Activated CD4-positive, alpha-beta T cell treated with anti-CD3 and anti-CD28 coated beads, Interleukin-2, Interleukin-4, amounts not matched to agents 100 ng/mL and 50 ng/mL, durations not matched to agents 16 hours and 8 hours (primary cell): ENCODE measurements around the gene POLR2I.
"Not testable (repeated sequence)": the region's sequence is repeated elsewhere in the genome, so short reads cannot be mapped to it uniquely, and the experiment has no call there.

Experiments
- DNase-seq: peaks from one replicate; pipeline ENCODE4 v3.0.0-alpha.2; 2020; ENCODE audit warnings: low spot score

Gene POLR2I

GRCh38 chr19:36100476-36100875 is 14.2 kb downstream of the POLR2I start:
- DNase-seq, result no peak

DNA sequence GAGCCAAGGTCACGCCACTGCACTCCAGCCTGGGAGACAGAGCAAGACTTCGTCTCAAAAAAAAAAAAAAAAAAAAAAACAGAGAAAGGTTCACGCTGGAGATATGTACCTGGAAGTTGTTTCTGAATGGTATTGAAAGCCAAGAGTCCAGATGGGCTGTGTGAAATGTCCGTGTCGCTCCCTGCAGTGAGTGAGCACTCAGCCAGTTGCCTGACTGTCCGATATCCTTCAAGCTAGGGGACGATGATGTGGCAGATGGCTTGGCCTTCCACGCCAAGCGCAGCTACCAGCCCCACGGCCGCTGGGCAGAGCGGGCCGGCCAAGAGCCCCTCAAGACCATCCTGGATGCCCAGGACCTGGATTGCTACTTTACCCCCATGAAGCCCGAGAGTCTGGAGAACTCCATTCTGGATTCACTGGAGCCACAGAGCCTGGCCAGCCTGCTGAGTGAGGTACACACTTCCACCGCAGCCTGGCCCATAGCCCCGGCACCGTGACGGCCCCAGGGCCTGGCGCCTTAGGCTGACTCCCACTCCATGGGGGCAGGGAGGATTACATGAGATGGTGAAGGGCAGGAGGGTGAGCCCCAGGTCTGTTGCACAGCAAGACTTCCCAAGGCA is 15.4 kb downstream of the POLR2I start:
- no peak for DNase-seq

DNA sequence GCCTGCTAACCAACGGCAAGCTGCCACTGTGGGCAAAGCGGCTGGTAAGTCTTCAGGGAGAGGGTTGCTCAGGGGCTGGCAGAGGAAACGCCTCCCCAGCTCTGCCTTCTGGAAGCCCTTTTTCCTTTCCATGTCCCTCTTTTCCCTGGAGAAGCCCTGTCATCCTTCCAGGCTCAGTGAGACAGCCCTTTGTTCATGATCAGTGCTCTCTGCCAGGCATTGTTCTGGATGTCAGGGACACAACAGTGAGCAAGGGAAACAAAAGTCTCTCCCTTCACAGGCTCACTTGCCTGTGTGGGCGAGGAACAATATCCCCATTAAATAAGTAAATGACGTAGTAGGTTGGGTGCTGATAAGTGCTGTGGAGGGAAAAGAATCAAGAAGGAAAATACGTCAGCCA is 17.6 kb downstream of the POLR2I start:
- DNase-seq, result no peak

DNA sequence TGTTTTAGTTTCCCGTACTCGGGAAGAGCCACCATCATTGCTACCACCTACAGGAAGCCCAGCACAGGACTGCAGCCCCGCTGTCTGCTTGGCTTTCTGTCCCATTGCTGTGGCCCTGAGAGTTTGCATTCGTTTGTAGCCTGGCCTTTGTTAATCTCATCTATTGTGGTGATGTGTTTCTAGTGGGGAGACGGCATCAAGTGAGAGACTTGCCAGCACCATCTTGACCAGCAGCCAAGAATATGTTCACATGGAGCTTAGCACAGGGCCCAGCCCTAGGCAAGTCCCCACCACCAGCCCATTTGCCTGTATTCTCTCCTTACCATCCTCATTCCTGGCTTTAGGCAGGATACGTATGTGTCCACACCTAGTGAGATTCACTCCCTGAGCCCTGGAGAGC is 21.0 kb downstream of the POLR2I start:
- no peak for DNase-seq

DNA sequence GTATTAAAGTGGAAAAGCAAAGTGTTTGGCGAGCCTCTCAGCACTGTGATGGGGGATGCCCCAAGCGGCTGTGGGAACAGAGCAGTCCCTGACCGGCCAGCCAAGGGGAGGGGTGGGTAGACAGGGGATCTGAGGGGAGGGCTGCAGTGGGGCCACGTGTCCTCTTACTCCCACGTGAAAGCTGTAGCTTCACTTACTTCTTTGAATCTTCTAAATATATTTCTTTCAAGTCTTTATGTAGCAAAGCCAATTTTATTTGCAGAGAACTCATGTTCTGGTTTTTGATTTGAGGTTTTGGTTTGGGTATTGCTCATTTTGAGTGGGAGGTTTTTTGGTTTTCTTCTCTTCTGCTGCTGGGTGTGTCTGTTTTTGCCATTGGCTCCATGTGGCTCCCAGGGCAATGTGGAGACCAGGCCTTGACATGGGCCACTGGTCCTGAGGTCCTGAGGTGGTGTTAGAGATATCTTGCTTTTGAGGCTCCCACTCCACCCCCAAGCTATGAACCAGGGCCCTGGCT is 21.5 kb downstream of the POLR2I start:
- peak; percentile 35 for DNase-seq

- no peak for DNase-seq
These were observed 22.1 kb downstream of the POLR2I start for GRCh38 chr19:36092566-36092965.

DNA sequence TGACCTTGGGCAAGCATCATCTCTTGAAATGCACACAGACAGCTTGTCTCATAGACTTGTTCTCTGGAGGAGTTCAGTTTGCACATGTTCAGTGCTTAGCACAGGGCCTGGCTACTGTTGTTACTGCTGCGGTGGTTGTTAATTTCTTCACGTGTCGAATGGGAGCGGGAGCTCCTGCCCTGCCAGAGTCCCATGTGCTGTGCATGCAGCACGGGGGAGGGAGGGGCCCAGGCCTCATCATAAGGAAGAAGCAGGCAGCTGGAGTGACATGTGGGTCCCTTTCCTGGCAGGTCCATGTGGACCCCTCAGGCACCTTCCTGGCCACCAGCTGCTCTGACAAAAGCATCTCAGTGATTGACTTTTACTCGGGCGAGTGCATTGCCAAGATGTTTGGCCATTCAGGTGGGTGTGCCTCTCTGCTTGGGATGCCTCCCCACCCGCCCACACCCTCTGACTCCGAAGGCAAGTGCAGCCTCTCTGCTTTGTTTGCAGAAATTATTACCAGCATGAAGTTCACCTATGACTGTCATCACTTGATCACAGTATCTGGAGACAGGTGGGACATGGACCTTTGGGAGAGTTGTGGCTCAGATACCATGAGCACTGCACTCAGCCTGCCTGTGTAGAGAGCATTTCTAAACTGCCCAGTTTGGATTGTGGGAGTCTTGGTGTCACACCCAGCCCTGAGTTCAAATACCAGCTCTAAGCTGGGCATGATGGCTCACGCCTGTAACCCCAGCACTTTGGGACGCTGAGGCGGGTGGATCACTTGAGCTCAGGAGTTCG is 23.6 kb downstream of the POLR2I start:
- DNase-seq, result no peak

DNA sequence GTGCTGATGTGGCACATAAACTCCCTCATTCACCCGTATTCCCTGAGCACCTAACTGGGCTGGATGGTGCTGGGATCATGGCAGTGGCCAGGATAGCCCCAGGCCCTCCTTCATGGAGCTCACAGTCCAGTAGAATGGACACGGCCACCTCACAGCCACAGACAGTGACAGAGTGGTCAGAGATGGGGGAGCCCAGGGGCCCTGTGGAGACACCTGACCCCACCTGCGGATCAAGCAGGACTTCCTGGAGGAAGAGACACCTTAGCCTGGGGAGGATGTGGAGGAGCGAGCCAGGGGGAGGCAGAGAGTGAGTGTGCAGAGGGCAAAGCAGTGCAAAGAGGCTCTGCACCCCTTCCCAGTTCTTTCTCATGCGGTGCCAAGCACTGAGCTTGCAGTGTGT is 24.8 kb downstream of the POLR2I start:
- DNase-seq, result no peak

DNA sequence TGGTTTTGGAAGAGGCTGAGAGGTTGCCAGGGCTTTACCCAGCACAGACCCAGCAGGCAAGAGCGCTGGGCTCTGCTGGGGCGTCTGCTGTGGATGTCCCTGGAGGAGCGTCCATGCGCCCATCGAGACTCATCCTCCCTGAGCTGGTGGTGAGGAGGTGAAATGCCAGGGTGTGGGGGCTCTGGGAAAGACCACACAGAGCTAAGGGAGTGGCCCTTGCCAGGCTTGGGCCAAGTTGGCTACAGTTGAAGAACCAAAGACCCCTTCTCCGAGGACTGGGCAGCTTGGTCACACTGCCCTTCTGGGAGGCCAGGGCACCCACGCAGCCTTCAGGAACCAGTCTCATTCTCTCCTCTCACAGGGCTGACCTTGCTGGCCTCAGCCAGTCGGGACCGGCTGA is 28.3 kb downstream of the POLR2I start:
- no peak for DNase-seq

- no peak for DNase-seq
These were observed 30.3 kb downstream of the POLR2I start for GRCh38 chr19:36084231-36085009.

GRCh38 chr19:36082916-36083315 is 31.8 kb downstream of the POLR2I start:
- DNase-seq, result no peak

DNA sequence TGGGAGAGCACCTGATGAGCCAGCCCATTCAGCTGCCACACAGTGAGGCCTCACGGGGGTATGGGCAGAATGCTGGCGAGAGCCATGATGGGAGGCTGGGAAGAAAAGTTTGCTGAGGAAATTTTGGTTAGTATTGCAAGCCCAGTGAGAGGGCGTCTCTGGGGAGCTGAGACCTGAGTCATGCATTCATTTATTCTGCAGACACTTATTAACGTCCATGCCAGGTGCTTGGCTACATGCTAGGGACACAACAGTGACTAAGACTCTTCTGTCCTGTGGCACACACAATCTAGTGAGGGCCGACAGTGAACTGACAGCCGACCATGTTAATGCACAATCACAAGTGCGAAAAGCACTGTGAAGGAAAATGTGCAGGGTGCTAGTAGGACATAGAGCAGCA is 32.8 kb downstream of the POLR2I start:
- DNase-seq, result no peak

- no peak for DNase-seq
These were observed 33.3 kb downstream of the POLR2I start for GRCh38 chr19:36081385-36081784.

DNA sequence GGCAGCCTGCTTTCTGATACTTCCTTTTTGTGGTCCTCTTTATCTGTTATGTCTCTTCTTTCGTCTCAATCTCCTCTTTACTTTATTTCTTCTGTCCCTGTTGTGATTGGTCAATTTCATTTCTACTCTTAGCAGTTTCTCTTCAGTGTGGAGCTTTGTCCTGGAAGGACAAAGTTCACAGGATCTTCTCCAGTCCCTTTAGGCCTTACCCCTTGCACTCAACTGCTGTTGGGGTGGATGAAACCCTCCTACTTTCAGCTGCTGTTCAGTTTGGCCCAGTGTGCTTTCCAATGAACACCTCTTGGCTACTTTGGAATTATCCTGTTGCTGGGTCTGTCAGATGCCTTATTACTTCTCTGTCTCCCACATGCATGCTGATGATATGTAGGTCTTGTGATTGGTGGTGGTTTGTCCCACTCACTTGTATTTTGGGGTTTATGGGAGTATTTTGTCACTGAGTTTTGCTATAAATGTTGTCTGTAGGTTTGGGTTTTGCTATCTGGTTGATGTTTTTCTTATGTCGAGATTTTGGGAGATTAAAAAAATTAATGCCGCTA is 35.2 kb downstream of the POLR2I start:
- no peak for DNase-seq

DNA sequence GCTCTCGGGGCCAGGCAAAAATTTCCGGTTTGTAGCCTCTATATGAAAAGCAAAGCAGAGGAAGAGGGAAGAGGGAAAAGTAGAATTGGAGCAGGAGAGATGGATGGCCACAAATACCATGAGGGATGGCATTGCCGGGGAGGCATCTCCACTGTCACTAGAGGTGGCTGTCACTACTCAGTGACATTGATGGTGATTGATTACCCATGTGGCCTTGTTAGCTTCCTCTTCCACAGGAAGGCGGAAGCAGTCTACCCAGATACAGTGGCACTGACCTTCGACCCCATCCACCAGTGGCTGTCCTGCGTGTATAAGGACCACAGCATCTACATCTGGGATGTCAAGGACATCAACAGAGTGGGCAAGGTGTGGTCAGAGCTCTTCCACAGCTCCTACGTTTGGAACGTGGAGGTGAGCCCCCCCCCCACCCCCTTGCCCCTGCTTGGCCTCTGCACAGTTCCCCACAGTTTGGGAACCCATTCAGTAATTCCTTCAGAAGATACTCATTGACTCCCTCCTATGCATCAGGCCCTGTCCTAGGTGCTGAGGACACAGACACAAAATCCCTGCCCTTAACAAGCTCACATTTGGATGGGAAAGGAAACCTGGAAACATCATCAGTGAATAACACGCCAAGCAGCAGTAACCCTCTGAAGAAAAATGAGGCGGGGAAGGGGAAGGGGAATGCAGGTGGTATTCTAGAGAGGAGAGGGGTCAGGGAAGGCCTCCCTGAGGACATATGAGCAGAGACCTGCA is 41.4 kb downstream of the POLR2I start:
- no peak for DNase-seq

DNA sequence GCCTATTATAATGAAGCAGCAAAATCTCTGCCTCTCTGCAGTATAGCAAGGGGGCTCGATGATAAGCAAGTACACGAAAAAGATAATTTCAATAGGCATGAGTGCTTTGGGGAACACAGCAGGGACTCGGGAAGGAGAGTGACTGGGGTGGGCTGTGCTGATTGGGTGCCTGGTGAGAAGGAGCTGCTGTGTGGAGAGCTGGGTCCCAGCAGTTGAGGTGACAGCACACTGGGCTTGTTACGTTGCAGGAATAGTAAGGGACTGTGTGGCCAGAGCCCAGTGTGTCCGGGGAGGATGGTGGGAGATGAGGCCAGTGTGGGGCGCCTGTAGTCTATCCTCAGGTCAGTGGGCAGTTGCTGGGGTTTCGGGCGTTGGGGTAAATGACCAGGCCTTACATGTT is 42.6 kb downstream of the POLR2I start:
- DNase-seq, result no peak

DNA sequence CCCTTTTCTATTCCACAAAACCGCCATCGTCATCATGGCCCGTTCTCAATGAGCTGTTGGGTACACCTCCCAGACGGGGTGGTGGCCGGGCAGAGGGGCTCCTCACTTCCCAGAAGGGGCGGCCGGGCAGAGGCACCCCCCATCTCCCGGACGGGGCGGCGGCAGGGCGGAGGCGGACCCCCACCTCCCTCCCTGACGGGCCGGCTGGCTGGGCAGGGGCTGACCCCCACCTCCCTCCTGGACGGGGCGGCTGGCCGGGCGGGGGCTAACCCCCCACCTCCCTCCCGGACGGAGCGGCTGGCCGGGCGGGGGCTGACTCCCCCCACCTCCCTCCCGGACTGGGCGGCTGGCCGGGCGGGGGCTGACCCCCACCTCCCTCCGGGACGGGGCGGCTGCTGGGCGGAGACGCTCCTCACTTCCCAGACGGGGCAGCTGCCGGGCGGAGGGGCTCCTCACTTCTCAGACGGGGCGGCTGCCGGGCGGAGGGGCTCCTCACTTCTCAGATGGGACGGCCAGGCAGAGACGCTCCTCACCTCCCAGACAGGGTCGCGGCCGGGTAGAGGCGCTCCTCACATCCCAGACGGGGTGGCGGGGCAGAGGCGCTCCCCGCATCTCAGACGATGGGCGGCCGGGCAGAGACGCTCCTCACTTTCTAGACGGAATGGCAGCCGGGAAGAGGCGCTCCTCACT is 45.7 kb downstream of the POLR2I start:
- not testable (repeated sequence) for DNase-seq

- no peak for DNase-seq
These were observed 47.0 kb downstream of the POLR2I start for GRCh38 chr19:36067681-36068080.

DNA sequence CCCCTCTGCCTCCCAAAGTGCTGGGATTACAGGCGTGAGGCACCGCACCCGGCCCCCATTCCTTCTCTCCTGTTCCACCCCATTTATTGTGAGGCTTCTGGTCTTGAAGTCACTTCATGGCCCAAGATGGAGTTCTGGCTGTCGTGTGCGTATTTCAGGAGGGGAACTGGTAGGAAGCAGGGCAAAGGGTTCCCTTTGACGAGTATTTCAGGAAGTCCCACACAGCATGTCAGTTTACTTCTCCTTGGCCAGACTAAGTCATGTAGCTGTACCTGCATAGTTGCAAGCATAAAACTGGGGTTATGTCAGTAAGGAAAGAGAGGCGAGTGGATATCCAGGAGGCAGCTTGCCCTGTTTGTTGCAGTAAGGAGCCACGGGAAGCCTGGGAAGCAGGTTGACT is 49.8 kb downstream of the POLR2I start:
- no peak for DNase-seq
